Keratinocyte (primary cell): ENCODE results near the gene PLA2G2F. TPM values are rescaled to one million over a fixed set of nuclear protein-coding genes. Genes with fewer than 3 reads are reported as not detected.

ENCODE experiments used
- DNase-seq: peaks from one replicate; pipeline ENCODE4 v3.0.0-alpha.2; 2011; ENCODE audit warnings: low read depth, missing footprints, low spot score
- FAIRE-seq: peaks from 2 replicates; lab custom pipeline; 2011; peaks lifted over from hg19 to GRCh38; lab: Jason Lieb, UNC
- H2AFZ ChIP-seq: 2 replicates; pipeline ENCODE4 v1.6.0; 2012; ENCODE audit warnings: low read length, control low read depth, inconsistent platforms; ENCODE audit not compliant: control insufficient read depth
- H3K27ac ChIP-seq: 2 replicates; pipeline ENCODE4 v1.5.1; 2011; ENCODE audit warnings: low read length; ENCODE audit not compliant: control insufficient read depth, insufficient read depth
- H3K27me3 ChIP-seq: 3 replicates; pipeline ENCODE4 v1.6.0; 2011; ENCODE audit warnings: low read length; ENCODE audit not compliant: control insufficient read depth, insufficient read depth; ENCODE audit errors: extremely low read depth
- H3K36me3 ChIP-seq, 2 experiments: 2 replicates in 1 of 2; 3 replicates in 1 of 2; pipeline ENCODE4 v1.5.1; 2011; ENCODE audit warnings: low read length in 2 of 2, mild to moderate bottlenecking in 1 of 2; ENCODE audit not compliant: control insufficient read depth in 2 of 2, insufficient read depth in 2 of 2; ENCODE audit errors: extremely low read depth in 1 of 2
- H3K4me1 ChIP-seq: 3 replicates; pipeline ENCODE4 v1.5.1; 2011; ENCODE audit warnings: low read length; ENCODE audit not compliant: control insufficient read depth, insufficient read depth; ENCODE audit errors: extremely low read depth
- H3K4me2 ChIP-seq: 3 replicates; pipeline ENCODE4 v1.6.0; 2011; ENCODE audit warnings: low read depth, low read length; ENCODE audit not compliant: control insufficient read depth, insufficient read depth; ENCODE audit errors: extremely low read depth
- H3K4me3 ChIP-seq, 3 experiments: fragments of 200-600 bp in 1 of 3; sonication (generic) in 1 of 3; 2 replicates in 2 of 3; 3 replicates in 1 of 3; pipeline ENCODE4 v1.5.1; 2011 to 2016; ENCODE audit warnings: low read length in 3 of 3, mild to moderate bottlenecking in 3 of 3, control low read depth in 2 of 3, inconsistent platforms in 1 of 3, low read depth in 1 of 3, mixed read lengths in 1 of 3, mixed run types in 1 of 3, moderate library complexity in 1 of 3; ENCODE audit not compliant: control insufficient read depth in 2 of 3, insufficient read depth in 2 of 3; ENCODE audit errors: extremely low read depth in 1 of 3
- H3K79me2 ChIP-seq: 2 replicates; pipeline ENCODE4 v1.6.0; 2012; ENCODE audit warnings: low read length; ENCODE audit not compliant: control insufficient read depth, insufficient read depth
- H3K9ac ChIP-seq: 3 replicates; pipeline ENCODE4 v1.6.0; 2011; ENCODE audit warnings: low read length; ENCODE audit not compliant: control insufficient read depth, insufficient read depth; ENCODE audit errors: extremely low read depth
- H3K9me1 ChIP-seq: 3 replicates; pipeline ENCODE4 v1.6.0; 2011; ENCODE audit warnings: low read length; ENCODE audit not compliant: control insufficient read depth, insufficient read depth; ENCODE audit errors: extremely low read depth
- H3K9me3 ChIP-seq: 2 replicates; pipeline ENCODE4 v1.5.1; 2012; ENCODE audit warnings: low read depth, low read length; ENCODE audit not compliant: control insufficient read depth
- H4K20me1 ChIP-seq: 3 replicates; pipeline ENCODE4 v1.6.0; 2011; ENCODE audit warnings: low read length; ENCODE audit not compliant: control insufficient read depth, insufficient read depth; ENCODE audit errors: extremely low read depth
- EZH2 ChIP-seq: IDR thresholded peaks from one replicate; pipeline ENCODE4 v1.6.1; 2012; ENCODE audit warnings: inconsistent platforms, mild to moderate bottlenecking, low read length, moderate library complexity
- dilution Hi-C: fragments of 300-500 bp; cut with MboI; formaldehyde crosslinking; loops from one replicate; pipeline ENCODE4 v1.7.0; 2020; ENCODE audit warnings: low sequenced_read_pairs; ENCODE audit not compliant: extremely low pct_ligation_motif_present
- polyA plus RNA-seq, 5 experiments: library from polyadenylated mRNA; depleted of rRNA in 3 of 5; stranded (reverse) in 3 of 5; stranded (forward) in 1 of 5; unstranded in 1 of 5; fragments of >200 nt; gene quantifications; 1 replicate in 1 of 5; 2 replicates in 3 of 5; 3 replicates in 1 of 5; pipeline versions ENCODE4 v1.2.1 to v1.2.3, GENCODE V29; 2011 to 2012; ENCODE audit warnings: missing spikeins in 2 of 5, low read depth in 1 of 5, low replicate concordance in 1 of 5
- TF ChIP-seq, protein P1 (sequence below), 3 experiments: IDR thresholded peaks in 1 of 3; conservative IDR thresholded peaks in 1 of 3; optimal IDR thresholded peaks in 1 of 3; 2 replicates in 2 of 3; 3 replicates in 1 of 3; pipeline versions ENCODE3 to v1.5.1; 2011; ENCODE audit warnings: low read length in 3 of 3, mild to moderate bottlenecking in 3 of 3, moderate library complexity in 2 of 3, control low read depth in 1 of 3, inconsistent platforms in 1 of 3; ENCODE audit not compliant: insufficient read depth in 2 of 3; ENCODE audit errors: extremely low read depth in 1 of 3

Gene PLA2G2F
- polyA plus RNA-seq, 1 donor (not counting 4 experiments of a cell fraction or from before 2014, with no cell fraction given): 0.26 TPM

DNA sequence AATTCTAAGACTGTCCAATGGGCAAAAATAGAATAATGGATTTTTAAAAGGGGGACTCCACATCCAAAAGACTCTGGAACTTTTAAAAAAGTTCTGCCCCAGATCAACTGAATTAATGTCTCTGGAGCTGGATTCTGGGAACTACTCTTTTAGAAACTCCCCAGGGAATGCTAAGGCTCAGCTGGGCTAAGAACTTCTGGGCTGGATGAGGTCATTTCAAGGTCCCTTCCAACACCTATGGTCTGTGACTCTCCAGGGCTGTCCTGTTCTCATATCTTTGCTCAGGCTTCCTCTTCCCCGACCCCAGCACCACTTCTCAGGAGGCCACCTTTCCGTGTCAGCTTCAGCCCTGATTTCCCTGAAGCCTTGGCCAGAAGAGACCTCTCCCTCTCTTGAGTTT, 60.7 kb downstream of the PLA2G2F start:
- no peak overlapping the region for H3K4me2 ChIP-seq
- no peak for FAIRE-seq
- no peaks in the 10 kb centered on the region for H3K79me2 ChIP-seq
- no peaks in the 10 kb centered on the region for H3K9me3 ChIP-seq
- no peaks in the 10 kb centered on the region for H4K20me1 ChIP-seq
- no peak overlapping the region for H2AFZ ChIP-seq
- no peak overlapping the region for H3K27ac ChIP-seq
- H3K4me1 ChIP-seq: peaks cover 13% of the 10 kb centered on the region
- no peak overlapping the region for H3K4me3 ChIP-seq
- peaks cover 4% of the 10 kb centered on the region for H3K27me3 ChIP-seq
- H3K9me1 ChIP-seq: no peaks in the 10 kb centered on the region
- dilution Hi-C loops: no loop called here
- DNase-seq: no peak
- no peaks in the 10 kb centered on the region for H3K36me3 ChIP-seq
- TF ChIP-seq, protein P1, sequence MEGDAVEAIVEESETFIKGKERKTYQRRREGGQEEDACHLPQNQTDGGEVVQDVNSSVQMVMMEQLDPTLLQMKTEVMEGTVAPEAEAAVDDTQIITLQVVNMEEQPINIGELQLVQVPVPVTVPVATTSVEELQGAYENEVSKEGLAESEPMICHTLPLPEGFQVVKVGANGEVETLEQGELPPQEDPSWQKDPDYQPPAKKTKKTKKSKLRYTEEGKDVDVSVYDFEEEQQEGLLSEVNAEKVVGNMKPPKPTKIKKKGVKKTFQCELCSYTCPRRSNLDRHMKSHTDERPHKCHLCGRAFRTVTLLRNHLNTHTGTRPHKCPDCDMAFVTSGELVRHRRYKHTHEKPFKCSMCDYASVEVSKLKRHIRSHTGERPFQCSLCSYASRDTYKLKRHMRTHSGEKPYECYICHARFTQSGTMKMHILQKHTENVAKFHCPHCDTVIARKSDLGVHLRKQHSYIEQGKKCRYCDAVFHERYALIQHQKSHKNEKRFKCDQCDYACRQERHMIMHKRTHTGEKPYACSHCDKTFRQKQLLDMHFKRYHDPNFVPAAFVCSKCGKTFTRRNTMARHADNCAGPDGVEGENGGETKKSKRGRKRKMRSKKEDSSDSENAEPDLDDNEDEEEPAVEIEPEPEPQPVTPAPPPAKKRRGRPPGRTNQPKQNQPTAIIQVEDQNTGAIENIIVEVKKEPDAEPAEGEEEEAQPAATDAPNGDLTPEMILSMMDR (optimal IDR thresholded peaks at IDR 0.05 in 1 of 3, IDR thresholded peaks at IDR 0.05 in 1 of 3, conservative IDR thresholded peaks at IDR 0.05 in 1 of 3; ENCODE audit: extremely low read depth in 1 of 3, insufficient read depth in 2 of 3, low read length in 3 of 3): no peak
- no peak for TF ChIP-seq EZH2
- no peak overlapping the region for H3K9ac ChIP-seq

Other genes starting within 250 kb of the PLA2G2F start
- not detected in 3 replicates for gene PLA2G2E, start 215.7 kb upstream of the PLA2G2F start, polyA plus RNA-seq
- 0.08 TPM in 1 of 3 replicates, not detected in the others for gene PLA2G2A, start 159.7 kb upstream of the PLA2G2F start, polyA plus RNA-seq
- gene PLA2G5, start 69.1 kb upstream of the PLA2G2F start, polyA plus RNA-seq: 0.16 TPM in 1 of 3 replicates, not detected in the others
- not detected in 3 replicates for gene PLA2G2D, start 19.8 kb upstream of the PLA2G2F start, polyA plus RNA-seq
- 0.03 to 0.06 TPM (median 0.05 TPM) in 3 replicates for gene UBXN10, start 46.8 kb downstream of the PLA2G2F start, polyA plus RNA-seq
- not detected in 3 replicates for gene PLA2G2C, start 47.2 kb downstream of the PLA2G2F start, polyA plus RNA-seq
- not detected in 3 replicates for gene VWA5B1, start 151.6 kb downstream of the PLA2G2F start, polyA plus RNA-seq